Calu3 (cell line): ENCODE measurements around the gene LCTL. TPM values are rescaled to one million over a fixed set of nuclear protein-coding genes. Genes with fewer than 3 reads are reported as not detected.

Source experiments
- BruUV-seq: library from RNA; stranded (reverse); fragments of 400-500 nt; replicated peaks from 2 replicates; lab custom pipeline; 2021; lab: Mats Ljungman, UMichigan
- CTCF ChIA-PET: fragments of 300-600 bp; sonication (Branson Sonifier 250); formaldehyde crosslinking; loops from one replicate; lab custom pipeline; 2022; ENCODE audit warnings: antibody characterized with exemption; lab: Charles Lee
- DNase-seq: peaks from one replicate; pipeline ENCODE4 v3.0.0; 2022
- H3K27ac Mint-ChIP-seq: one replicate; pipeline ENCODE4 v1.8.0; 2022; ENCODE audit warnings: mixed read lengths; ENCODE audit not compliant: unreplicated experiment
- H3K27me3 Mint-ChIP-seq: one replicate; pipeline ENCODE4 v1.8.0; 2022; ENCODE audit warnings: mixed read lengths; ENCODE audit not compliant: unreplicated experiment
- H3K36me3 Mint-ChIP-seq: one replicate; pipeline ENCODE4 v1.8.0; 2022; ENCODE audit warnings: mild to moderate bottlenecking, moderate library complexity, mixed read lengths; ENCODE audit not compliant: insufficient read depth, unreplicated experiment
- H3K4me1 Mint-ChIP-seq: one replicate; pipeline ENCODE4 v1.8.0; 2022; ENCODE audit warnings: mild to moderate bottlenecking, low read depth, mixed read lengths; ENCODE audit not compliant: unreplicated experiment
- H3K4me3 Mint-ChIP-seq: one replicate; pipeline ENCODE4 v1.8.0; 2022; ENCODE audit warnings: mild to moderate bottlenecking, low read depth, moderate library complexity, mixed read lengths; ENCODE audit not compliant: unreplicated experiment
- H3K9me3 Mint-ChIP-seq: one replicate; pipeline ENCODE4 v1.8.0; 2022; ENCODE audit warnings: low read depth, mixed read lengths; ENCODE audit not compliant: unreplicated experiment
- intact Hi-C: fragments of 100-400 bp; cut with micrococcal nuclease; formaldehyde crosslinking; loops from one replicate; pipeline ENCODE4 v1.10.0; 2022; ENCODE audit not compliant: unreplicated experiment
- total RNA-seq: library from RNA; stranded (reverse); gene quantifications from 2 replicates; pipeline ENCODE4 v1.2.3, GENCODE V29; 2022
- TF ChIP-seq, protein P1 (sequence below): fragments of 200-600 bp; IDR thresholded peaks from one replicate; pipeline ENCODE4 v1.8.0; 2022; ENCODE audit warnings: antibody characterized with exemption; ENCODE audit not compliant: unreplicated experiment

LCTL gene
- total RNA-seq, 1 experiment from 2014 or later, result 0.35 TPM

DNA sequence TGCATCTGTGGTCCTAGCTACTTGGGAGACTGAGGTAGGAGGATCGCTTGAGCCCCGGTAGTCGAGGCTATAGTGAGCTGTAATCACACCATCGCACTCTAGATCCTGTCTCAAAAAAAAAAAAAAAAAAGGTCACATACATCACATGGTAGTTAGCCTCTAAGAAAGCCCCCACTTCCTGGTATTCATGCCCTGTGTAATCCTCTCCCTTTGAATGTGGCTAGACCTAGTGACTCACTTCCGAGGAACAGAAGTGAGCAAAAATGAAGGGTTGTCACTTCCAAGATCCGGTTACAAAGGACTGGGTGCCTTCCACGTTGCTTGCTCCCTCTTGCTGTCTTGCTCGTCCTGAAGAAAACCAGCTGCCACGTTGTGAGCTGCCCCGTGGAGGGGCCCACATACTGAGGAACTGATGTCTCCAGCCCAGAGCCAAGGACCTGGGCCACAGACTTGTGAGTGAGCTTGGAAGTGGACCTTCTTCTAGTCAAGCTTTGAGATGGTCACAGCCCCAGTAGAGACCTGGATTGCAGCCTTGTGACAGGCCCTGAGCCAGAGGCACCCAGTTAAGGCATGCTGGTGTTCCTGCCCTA is 12.6 kb upstream of the LCTL start:
- DNase-seq, result no peak
- no peaks in the 10 kb centered on the region for H3K4me1 Mint-ChIP-seq

DNA sequence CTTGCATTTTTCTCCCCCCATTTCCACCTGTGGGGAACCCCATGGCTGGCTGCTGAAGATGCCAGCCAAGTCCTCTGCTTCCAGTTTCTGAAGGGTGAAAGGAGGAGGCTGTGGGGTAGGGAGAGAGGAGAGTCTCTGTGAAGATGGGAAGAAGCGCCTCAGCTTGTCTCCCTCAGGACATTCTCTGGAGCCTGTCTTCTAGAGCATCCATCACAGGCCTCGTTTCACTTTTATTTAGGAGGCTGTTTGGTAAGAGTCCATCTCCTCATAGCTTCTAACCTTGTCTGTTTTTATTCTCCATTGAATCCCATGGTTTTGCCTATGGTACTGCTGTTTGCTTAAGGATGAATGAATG is 8.8 kb upstream of the LCTL start:
- Mint-ChIP-seq H3K9me3 (no peaks in the 10 kb centered on the region), H3K27me3 (peaks cover 17% of the 10 kb centered on the region), H3K27ac (no peak overlapping the region), H3K36me3 (no peaks in the 10 kb centered on the region), H3K4me3 (no peak overlapping the region), H3K4me1 (no peaks in the 10 kb centered on the region)
- no TSS peak for BruUV-seq
- TF ChIP-seq, protein P1, sequence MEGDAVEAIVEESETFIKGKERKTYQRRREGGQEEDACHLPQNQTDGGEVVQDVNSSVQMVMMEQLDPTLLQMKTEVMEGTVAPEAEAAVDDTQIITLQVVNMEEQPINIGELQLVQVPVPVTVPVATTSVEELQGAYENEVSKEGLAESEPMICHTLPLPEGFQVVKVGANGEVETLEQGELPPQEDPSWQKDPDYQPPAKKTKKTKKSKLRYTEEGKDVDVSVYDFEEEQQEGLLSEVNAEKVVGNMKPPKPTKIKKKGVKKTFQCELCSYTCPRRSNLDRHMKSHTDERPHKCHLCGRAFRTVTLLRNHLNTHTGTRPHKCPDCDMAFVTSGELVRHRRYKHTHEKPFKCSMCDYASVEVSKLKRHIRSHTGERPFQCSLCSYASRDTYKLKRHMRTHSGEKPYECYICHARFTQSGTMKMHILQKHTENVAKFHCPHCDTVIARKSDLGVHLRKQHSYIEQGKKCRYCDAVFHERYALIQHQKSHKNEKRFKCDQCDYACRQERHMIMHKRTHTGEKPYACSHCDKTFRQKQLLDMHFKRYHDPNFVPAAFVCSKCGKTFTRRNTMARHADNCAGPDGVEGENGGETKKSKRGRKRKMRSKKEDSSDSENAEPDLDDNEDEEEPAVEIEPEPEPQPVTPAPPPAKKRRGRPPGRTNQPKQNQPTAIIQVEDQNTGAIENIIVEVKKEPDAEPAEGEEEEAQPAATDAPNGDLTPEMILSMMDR, result no peak
- intact Hi-C loops, result no loop called here
- CTCF ChIA-PET, result interaction anchor here (0.6 to 1.3 kb wide), 4 partner anchors 8 to 20 kb away, joined by 3 to 4 read pairs (median 3); partner anchors contain the start of gene LCTL
- no peak for DNase-seq

More for the DNA sequence above, 12.6 kb upstream of the LCTL start:
- no TSS peak for BruUV-seq
- Mint-ChIP-seq H3K36me3 (no peaks in the 10 kb centered on the region), H3K9me3 (no peaks in the 10 kb centered on the region), H3K4me3 (no peak overlapping the region), H3K27me3 (peaks cover 17% of the 10 kb centered on the region), H3K27ac (no peak overlapping the region)
- TF ChIP-seq, protein P1, result no peak
- intact Hi-C loops, result no loop called here
- CTCF ChIA-PET, result interaction anchor here (0.6 kb wide), 2 partner anchors 199 to 978 kb away, joined by 3 to 5 read pairs; no protein-coding TSS in a partner anchor

DNA sequence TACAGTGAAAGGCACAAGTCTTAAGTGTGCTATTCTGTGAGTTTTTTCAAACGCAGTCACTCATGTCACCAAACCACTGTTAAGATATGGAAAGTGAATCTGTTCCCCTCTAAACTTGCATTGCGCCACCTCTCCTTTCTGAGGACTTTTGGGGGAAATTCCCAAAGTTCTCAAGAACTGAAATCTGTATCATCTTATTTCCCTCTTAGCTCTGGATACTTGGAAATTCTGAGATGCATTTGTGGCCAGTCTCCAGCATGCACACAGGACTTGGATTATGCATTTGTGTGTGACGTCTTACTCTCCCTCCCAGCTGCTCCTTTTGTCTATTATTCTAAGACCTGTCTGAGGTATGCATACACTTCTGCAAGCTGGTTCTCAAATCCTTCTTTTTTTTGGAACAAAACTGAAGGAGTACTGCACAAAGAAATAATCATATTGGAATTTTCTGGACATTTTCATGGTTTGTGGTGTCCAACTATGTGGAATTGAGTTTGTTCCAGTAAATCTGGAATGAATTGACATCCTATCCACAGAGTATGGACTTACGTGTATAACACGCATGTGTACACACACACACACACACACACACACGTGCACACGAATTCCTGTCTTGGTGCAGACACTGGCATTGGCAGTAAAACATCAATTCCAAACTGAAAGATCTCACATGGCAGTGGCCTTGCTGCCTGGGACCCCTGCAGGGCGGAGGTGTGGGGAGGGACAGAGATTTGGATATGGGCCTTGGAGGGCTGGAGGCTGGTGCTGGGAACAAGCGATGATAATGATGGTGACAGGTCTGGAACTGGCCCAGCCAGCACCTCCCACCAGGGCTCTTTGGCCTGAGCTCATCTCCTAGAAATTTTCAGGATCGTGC is 8.2 kb upstream of the LCTL start:
- intact Hi-C loops, result no loop called here
- Mint-ChIP-seq H3K4me1 (no peaks in the 10 kb centered on the region), H3K9me3 (no peaks in the 10 kb centered on the region), H3K36me3 (no peaks in the 10 kb centered on the region), H3K27ac (no peak overlapping the region), H3K27me3 (peaks cover 17% of the 10 kb centered on the region), H3K4me3 (no peak overlapping the region)
- BruUV-seq, result no TSS peak
- TF ChIP-seq, protein P1, result no peak
- CTCF ChIA-PET, result interaction anchor here (0.6 to 1.3 kb wide), 3 partner anchors 8 to 20 kb away, joined by 3 read pairs; no protein-coding TSS in a partner anchor
- DNase-seq, result no peak

- DNase-seq, result no peak
- H3K9me3 Mint-ChIP-seq, result no peaks in the 10 kb centered on the region
- no TSS peak for BruUV-seq
- no peaks in the 10 kb centered on the region for H3K4me1 Mint-ChIP-seq
- no peak overlapping the region for H3K27ac Mint-ChIP-seq
- H3K36me3 Mint-ChIP-seq, result no peaks in the 10 kb centered on the region
- intact Hi-C loops, result no loop called here
- TF ChIP-seq, protein P1, result no peak
- CTCF ChIA-PET, result no interaction called here
- no peak overlapping the region for H3K4me3 Mint-ChIP-seq
- H3K27me3 Mint-ChIP-seq, result peaks cover 17% of the 10 kb centered on the region
Observed at GRCh38 chr15:66573348-66573718, 7.5 kb upstream of the LCTL start.
